ENCODE data around the gene FBXL7. TPM values are rescaled to one million over a fixed set of nuclear protein-coding genes. Genes with fewer than 3 reads are reported as not detected.

FBXL7 gene
- total and polyA plus RNA-seq, 2 donors (not counting 3 experiments of a cell fraction or from before 2014, with no cell fraction given), result 23.5 to 32.2 TPM

DNA sequence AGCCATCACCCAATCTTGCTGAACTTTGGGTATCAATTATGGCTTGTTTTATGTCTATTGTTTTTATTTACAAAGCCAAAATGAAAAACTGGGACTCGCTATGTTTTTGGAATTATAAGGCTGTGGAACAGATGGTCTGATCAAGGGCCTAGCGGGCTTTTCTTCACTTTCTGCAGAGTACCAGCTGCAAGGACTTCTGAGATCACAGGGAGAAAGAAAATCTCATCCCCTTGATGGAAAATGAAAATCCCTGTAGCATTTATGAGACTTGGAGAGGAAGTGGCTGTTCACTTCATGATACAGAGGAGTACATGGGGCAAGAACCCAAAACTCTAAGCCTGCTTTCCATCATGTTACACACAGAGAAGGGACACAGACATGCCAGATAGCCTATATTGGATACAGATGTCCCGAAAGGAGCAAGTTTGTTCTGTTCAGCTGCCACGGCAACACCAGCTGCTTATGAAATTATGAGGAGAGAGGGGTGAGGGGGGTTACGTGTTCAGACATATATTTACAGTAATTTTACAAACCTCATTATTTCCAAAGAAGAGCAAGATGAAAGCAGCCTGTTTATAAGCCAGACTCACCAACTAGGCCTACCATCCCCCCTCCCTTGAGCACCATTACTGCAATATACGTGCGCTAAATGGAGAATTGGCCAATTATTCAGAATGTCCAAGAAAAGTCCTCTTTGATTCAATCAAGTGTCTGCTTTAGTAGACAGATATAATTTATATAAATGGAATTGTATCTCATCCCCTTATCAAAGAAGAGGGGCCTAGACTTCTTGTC is 459.6 kb downstream of the FBXL7 start:
- no peak for DNase-seq (ENCODE audit: low read depth, low spot score)
- no peaks in the 10 kb centered on the region for H3K36me3 ChIP-seq (ENCODE audit: control insufficient read depth in 2 of 2, extremely low read depth in 1 of 2, insufficient read depth in 2 of 2, low read length in 2 of 2)
- no peak overlapping the region for H3K27ac ChIP-seq (ENCODE audit: insufficient read depth, low read depth, low read length)
- H3K9me1 ChIP-seq (replicated peaks; ENCODE audit: control insufficient read depth, extremely low read depth, insufficient read depth, low read length), result no peaks in the 10 kb centered on the region
- no peaks in the 10 kb centered on the region for H3K79me2 ChIP-seq (ENCODE audit: control insufficient read depth, insufficient read depth, low read length)
- no peaks in the 10 kb centered on the region for H3K4me1 ChIP-seq (ENCODE audit: control insufficient read depth, extremely low read depth, insufficient read depth, low read length)
- TF ChIP-seq JUN (IDR thresholded peaks at IDR 0.05; ENCODE audit: borderline replicate concordance, insufficient read depth, insufficient read length, low read depth) (no peak), GATA2 (IDR thresholded peaks at IDR 0.05; ENCODE audit: insufficient read depth, insufficient read length, low read depth, low read length) (no peak), EZH2 (IDR thresholded peaks at IDR 0.05; ENCODE audit: borderline replicate concordance, low read depth, low read length, severe bottlenecking) (no peak), MYC (IDR thresholded peaks at IDR 0.05; ENCODE audit: low read depth, low read length) (no peak), MAX (IDR thresholded peaks at IDR 0.05; ENCODE audit: insufficient read depth, insufficient read length) (no peak), CTCF (IDR thresholded peaks at IDR 0.05; ENCODE audit: extremely low read depth in 1 of 2, insufficient read depth in 1 of 2, low read depth in 1 of 2, low read length in 2 of 2) (no peak), FOS (IDR thresholded peaks at IDR 0.05; ENCODE audit: borderline replicate concordance, insufficient read depth, low read length) (no peak), POLR2AphosphoS5 (IDR thresholded peaks at IDR 0.05; ENCODE audit: insufficient read depth, low read depth, low read length) (no peak), POLR2A (IDR thresholded peaks at IDR 0.05; ENCODE audit: low read depth, low read length) (no peak)
- no peak overlapping the region for H2AFZ ChIP-seq (ENCODE audit: low read depth, low read length)
- FAIRE-seq, result no peak
- H4K20me1 ChIP-seq (replicated peaks; ENCODE audit: control insufficient read depth, extremely low read depth, insufficient read depth, low read length), result no peaks in the 10 kb centered on the region
- no peaks in the 10 kb centered on the region for H3K9me3 ChIP-seq (replicated peaks; ENCODE audit: control insufficient read depth, insufficient read depth, low read length)
- no peak overlapping the region for H3K4me2 ChIP-seq (ENCODE audit: insufficient read depth, low read length)
- no TSS peak for BruUV-seq (replicated peaks)
- no peaks in the 10 kb centered on the region for H3K27me3 ChIP-seq (ENCODE audit: control insufficient read depth in 2 of 2, insufficient read depth in 2 of 2, low read length in 2 of 2)
- CTCF ChIA-PET, result no interaction called here
- no peak overlapping the region for H3K9ac ChIP-seq (replicated peaks; ENCODE audit: extremely low read depth, insufficient read depth, low read length)
- intact Hi-C loops (cut with micrococcal nuclease), result no loop called here
- H3K4me3 ChIP-seq (replicated peaks in 1 of 3; ENCODE audit: insufficient read depth in 1 of 3, low read depth in 1 of 3, low read length in 3 of 3), result no peak overlapping the region
- dilution Hi-C loops (cut with MboI; ENCODE audit: extremely low pct_ligation_motif_present, low sequenced_read_pairs), result no loop called here
- POLR2A ChIA-PET, result no interaction called here

Data from endothelial cell of umbilical vein (primary cell).